GM19238 (cell line): ENCODE measurements around the gene DNAJC1.
"Not testable (repeated sequence)": the region's sequence is repeated elsewhere in the genome, so short reads cannot be mapped to it uniquely, and the experiment has no call there.

Source experiments
- DNase-seq: peaks from one replicate; pipeline ENCODE4 v3.0.0; 2011; ENCODE audit warnings: low spot score; ENCODE audit not compliant: insufficient read length

DNAJC1 gene

GRCh38 chr10:21830037-21830436 is 173.5 kb downstream of the DNAJC1 start:
- DNase-seq = no peak

GRCh38 chr10:21827308-21827707 is 176.2 kb downstream of the DNAJC1 start:
- DNase-seq = no peak

GRCh38 chr10:21826725-21827124 is 176.8 kb downstream of the DNAJC1 start:
- no peak for DNase-seq

GRCh38 chr10:21825345-21825744 is 178.2 kb downstream of the DNAJC1 start:
- no peak for DNase-seq

GRCh38 chr10:21824409-21824808 is 179.1 kb downstream of the DNAJC1 start:
- no peak for DNase-seq

- DNase-seq = no peak
Measured at GRCh38 chr10:21823617-21824016, 179.9 kb downstream of the DNAJC1 start.

- DNase-seq = not testable (repeated sequence)
Measured at GRCh38 chr10:21822273-21822672, 181.3 kb downstream of the DNAJC1 start.

- DNase-seq = no peak
Measured at GRCh38 chr10:21820952-21821351, 182.6 kb downstream of the DNAJC1 start.

- DNase-seq = not testable (repeated sequence)
Measured at GRCh38 chr10:21818416-21818815, 185.1 kb downstream of the DNAJC1 start.

- DNase-seq = no peak
Measured at GRCh38 chr10:21814866-21815265, 188.7 kb downstream of the DNAJC1 start.

- DNase-seq = no peak
Measured at GRCh38 chr10:21813946-21814345, 189.6 kb downstream of the DNAJC1 start.

GRCh38 chr10:21811245-21811585 is 192.3 kb downstream of the DNAJC1 start:
- DNase-seq = no peak

GRCh38 chr10:21810582-21811244 is 192.8 kb downstream of the DNAJC1 start:
- no peak for DNase-seq

- DNase-seq = no peak
Measured at GRCh38 chr10:21808550-21808949, 195.0 kb downstream of the DNAJC1 start.

GRCh38 chr10:21807180-21807579 is 196.3 kb downstream of the DNAJC1 start:
- DNase-seq = no peak

- DNase-seq = no peak
Measured at GRCh38 chr10:21803374-21803773, 200.2 kb downstream of the DNAJC1 start.

GRCh38 chr10:21801609-21802008 is 201.9 kb downstream of the DNAJC1 start:
- DNase-seq = no peak

GRCh38 chr10:21797984-21798765 is 205.4 kb downstream of the DNAJC1 start:
- DNase-seq = no peak

- DNase-seq = no peak
Measured at GRCh38 chr10:21797533-21797932, 206.0 kb downstream of the DNAJC1 start.

GRCh38 chr10:21791276-21791675 is 212.3 kb downstream of the DNAJC1 start:
- no peak for DNase-seq

- DNase-seq = no peak
Measured at GRCh38 chr10:21776883-21777282, 226.6 kb downstream of the DNAJC1 start.

- DNase-seq = no peak
Measured at GRCh38 chr10:21771219-21771618, 232.3 kb downstream of the DNAJC1 start.

GRCh38 chr10:21769041-21769440 is 234.5 kb downstream of the DNAJC1 start:
- no peak for DNase-seq
